HL-60 (cell line): ENCODE data around the gene OR51E2.

Experiments used
- DNase-seq, 2 experiments: peaks; one replicate each; pipeline ENCODE4 v3.0.0-alpha.2; 2010 to 2020; ENCODE audit warnings: low read depth in 1 of 2, low spot score in 1 of 2
- H3K27ac ChIP-seq: fragments of 250-450 bp; sonication (Bioruptor Pico); replicated peaks from 2 replicates; pipeline ENCODE4 v1.5.1; 2020; ENCODE audit warnings: mild to moderate bottlenecking, moderate library complexity
- H3K27me3 ChIP-seq: fragments of 250-450 bp; sonication (Bioruptor Pico); 2 replicates; pipeline ENCODE4 v1.5.1; 2021; ENCODE audit warnings: mild to moderate bottlenecking, moderate library complexity; ENCODE audit not compliant: insufficient read depth, poor library complexity, severe bottlenecking
- H3K4me3 ChIP-seq: replicated peaks from 2 replicates; pipeline ENCODE4 v1.5.1; 2011; ENCODE audit warnings: mild to moderate bottlenecking, control low read depth, low read length; ENCODE audit not compliant: insufficient read depth
- CTCF ChIP-seq: IDR thresholded peaks from one replicate; pipeline ENCODE4 v1.5.1; 2011; ENCODE audit warnings: low read length, control low read depth, inconsistent platforms; ENCODE audit not compliant: insufficient read depth
- GABPA ChIP-seq: IDR thresholded peaks from 2 replicates; pipeline ENCODE4 v1.6.1; 2012; ENCODE audit warnings: low read depth
- POLR2AphosphoS5 ChIP-seq: IDR thresholded peaks from 2 replicates; pipeline ENCODE4 v1.6.1; 2012; ENCODE audit warnings: low read depth
- REST ChIP-seq: IDR thresholded peaks from 2 replicates; pipeline ENCODE4 v1.6.1; 2012; ENCODE audit warnings: low read depth; ENCODE audit not compliant: insufficient replicate concordance
- SPI1 ChIP-seq: IDR thresholded peaks from 2 replicates; pipeline ENCODE4 v1.6.1; 2012; ENCODE audit warnings: low read depth, mild to moderate bottlenecking, borderline replicate concordance

Gene OR51E2

GRCh38 chr11:4695442-4695841, 2.2 kb downstream of the OR51E2 start:
- Histone ChIP-seq H3K27ac (no peak overlapping the region), H3K4me3 (no peak overlapping the region), H3K27me3 (peaks cover 13% of the 10 kb centered on the region)
- no peak for TF ChIP-seq SPI1
- no peak for TF ChIP-seq REST
- DNase-seq = no peak

GRCh38 chr11:4684631-4685285, 12.9 kb downstream of the OR51E2 start:
- Histone ChIP-seq H3K27me3 (peaks cover 4% of the 10 kb centered on the region), H3K4me3 (no peak overlapping the region), H3K27ac (no peak overlapping the region)
- TF ChIP-seq GABPA = no peak
- TF ChIP-seq POLR2AphosphoS5 = no peak
- TF ChIP-seq CTCF = no peak
- DNase-seq = no peak

GRCh38 chr11:4682623-4683419, 14.8 kb downstream of the OR51E2 start:
- Histone ChIP-seq H3K27me3 (peaks cover 4% of the 10 kb centered on the region), H3K27ac (no peak overlapping the region), H3K4me3 (no peak overlapping the region)
- DNase-seq = no peak
- TF ChIP-seq GABPA (no peak), SPI1 (no peak), REST (no peak), CTCF (no peak), POLR2AphosphoS5 (no peak)

GRCh38 chr11:4680341-4680740, 17.3 kb downstream of the OR51E2 start:
- Histone ChIP-seq H3K4me3 (no peak overlapping the region), H3K27me3 (no peaks in the 10 kb centered on the region), H3K27ac (no peak overlapping the region)
- TF ChIP-seq POLR2AphosphoS5 (no peak), SPI1 (no peak), REST (no peak)
- DNase-seq = no peak
